ENCODE results near the gene B4GALNT1.

B4GALNT1 gene

GRCh38 chr12:57612711-57613426 is 20.1 kb downstream of the B4GALNT1 start:
- H3K9me3 ChIP-seq (ENCODE audit: control insufficient read depth, low read length): no peaks in the 10 kb centered on the region
- peaks cover 13% of the 10 kb centered on the region for H3K4me1 ChIP-seq (ENCODE audit: control insufficient read depth, insufficient read depth, low read length, poor library complexity, severe bottlenecking)
- 91 to 98% methylated on average over 5 to 6 of the region's 10 CpGs for WGBS, 2 experiments (ENCODE audit: insufficient coverage in 2 of 2)
- H3K36me3 ChIP-seq (ENCODE audit: control insufficient read depth, insufficient read depth, low read length): peaks cover 27% of the 10 kb centered on the region
- H3K27ac ChIP-seq (ENCODE audit: low read depth, low read length, severe bottlenecking): no peak overlapping the region
- no peak overlapping the region for H3K4me3 ChIP-seq (ENCODE audit: extremely low read depth, insufficient read depth, low read length, poor library complexity, severe bottlenecking)

GRCh38 chr12:57611827-57612710 is 20.9 kb downstream of the B4GALNT1 start:
- H3K27ac ChIP-seq (ENCODE audit: low read depth, low read length, severe bottlenecking): no peak overlapping the region
- peaks cover 26% of the 10 kb centered on the region for H3K36me3 ChIP-seq (ENCODE audit: control insufficient read depth, insufficient read depth, low read length)
- peaks cover 13% of the 10 kb centered on the region for H3K4me1 ChIP-seq (ENCODE audit: control insufficient read depth, insufficient read depth, low read length, poor library complexity, severe bottlenecking)
- 4 to 9% methylated on average over 6 to 17 of the region's 23 CpGs for WGBS, 2 experiments (ENCODE audit: insufficient coverage in 2 of 2)
- H3K4me3 ChIP-seq (ENCODE audit: extremely low read depth, insufficient read depth, low read length, poor library complexity, severe bottlenecking): peak overlapping the region; percentile 54
- H3K9me3 ChIP-seq (ENCODE audit: control insufficient read depth, low read length): no peaks in the 10 kb centered on the region

DNA sequence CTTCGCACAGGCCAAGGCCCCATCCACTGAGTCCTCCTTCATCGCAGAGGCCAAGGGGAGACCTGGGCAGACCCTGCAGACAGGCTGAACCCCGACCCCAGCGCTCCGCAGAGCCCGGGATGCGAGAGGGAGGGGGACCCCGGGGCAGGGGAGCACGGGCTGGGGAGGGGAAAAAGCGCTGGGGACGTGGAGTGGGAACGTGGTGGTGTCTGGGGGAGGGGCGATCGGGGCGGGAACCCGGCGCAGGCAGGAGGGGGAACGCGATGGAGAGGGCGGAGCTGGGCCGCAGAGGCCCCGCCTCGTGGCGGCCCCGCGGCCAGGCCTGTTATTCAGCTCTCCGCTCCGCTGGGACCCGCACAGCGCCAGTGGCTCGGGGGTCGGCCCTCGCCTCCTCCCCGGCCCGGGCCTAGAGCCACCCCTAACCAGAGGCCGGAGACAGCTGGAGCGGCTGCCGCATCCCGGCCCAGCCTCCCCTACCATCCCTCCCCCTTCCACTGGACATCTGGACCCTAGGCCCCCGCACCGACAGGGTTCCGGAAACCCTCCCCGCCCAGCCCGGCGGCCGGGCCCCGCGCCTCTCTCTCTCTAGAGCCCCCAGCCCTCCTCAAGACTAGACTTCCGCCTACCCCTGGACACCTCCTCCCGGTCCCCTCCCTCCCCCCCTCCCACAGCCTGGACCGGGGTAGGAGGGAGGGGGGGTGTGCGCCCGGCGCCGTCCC is 21.7 kb downstream of the B4GALNT1 start, which contains the start of gene ARHGEF25:
ARHGEF25 (plus strand) TSS at position 328 of the 719 bp plus-strand sequence. CDS start 460 bp downstream, outside the sequence.
- WGBS, 2 experiments (ENCODE audit: insufficient coverage in 2 of 2): 0 to 1% methylated on average over 33 to 35 of the region's 55 CpGs
- Histone ChIP-seq H3K9me3 (ENCODE audit: control insufficient read depth, low read length) (no peaks in the 10 kb centered on the region), H3K4me3 (ENCODE audit: extremely low read depth, insufficient read depth, low read length, poor library complexity, severe bottlenecking) (peak within 1 kb of the TSS; percentile 54), H3K27ac (ENCODE audit: low read depth, low read length, severe bottlenecking) (peak within 1 kb of the TSS; percentile 10), H3K36me3 (ENCODE audit: control insufficient read depth, insufficient read depth, low read length) (peaks cover 24% of the 10 kb centered on the region), H3K4me1 (ENCODE audit: control insufficient read depth, insufficient read depth, low read length, poor library complexity, severe bottlenecking) (peaks cover 13% of the 10 kb centered on the region)

DNA sequence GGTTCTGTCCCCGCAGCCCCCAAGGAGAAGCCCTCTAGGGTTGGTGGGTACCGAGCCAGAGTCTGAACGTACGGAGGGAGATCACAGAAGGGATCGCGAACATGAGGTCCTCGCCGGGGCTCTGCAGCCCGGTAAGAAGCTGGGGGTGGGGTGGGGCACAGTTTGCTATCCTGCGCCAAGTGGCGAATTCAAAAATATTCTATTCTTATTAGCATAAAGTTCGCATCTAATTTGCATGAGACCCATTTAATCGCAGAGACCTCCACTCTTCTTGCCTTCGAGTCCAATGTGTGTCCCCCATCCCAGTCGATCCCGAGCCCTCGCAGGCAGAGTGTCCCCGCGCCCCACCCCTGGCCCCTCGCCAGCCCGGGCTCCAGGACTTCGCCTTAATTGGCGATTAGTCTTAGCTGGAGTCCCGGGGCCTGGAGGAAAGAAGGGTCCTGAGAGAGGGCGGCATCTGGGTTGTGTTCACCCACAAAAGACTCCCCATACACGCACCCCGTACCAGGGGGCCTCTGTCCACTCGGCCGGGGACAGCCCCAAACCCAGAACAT is 22.4 kb downstream of the B4GALNT1 start:
- Histone ChIP-seq H3K9me3 (ENCODE audit: control insufficient read depth, low read length) (no peaks in the 10 kb centered on the region), H3K4me3 (ENCODE audit: extremely low read depth, insufficient read depth, low read length, poor library complexity, severe bottlenecking) (peak overlapping the region; percentile 54), H3K27ac (ENCODE audit: low read depth, low read length, severe bottlenecking) (peak overlapping the region; percentile 10), H3K4me1 (ENCODE audit: control insufficient read depth, insufficient read depth, low read length, poor library complexity, severe bottlenecking) (peaks cover 16% of the 10 kb centered on the region), H3K36me3 (ENCODE audit: control insufficient read depth, insufficient read depth, low read length) (peaks cover 18% of the 10 kb centered on the region)
- 3 to 4% methylated on average over 15 to 23 of the region's 29 CpGs for WGBS, 2 experiments (ENCODE audit: insufficient coverage in 2 of 2)

DNA sequence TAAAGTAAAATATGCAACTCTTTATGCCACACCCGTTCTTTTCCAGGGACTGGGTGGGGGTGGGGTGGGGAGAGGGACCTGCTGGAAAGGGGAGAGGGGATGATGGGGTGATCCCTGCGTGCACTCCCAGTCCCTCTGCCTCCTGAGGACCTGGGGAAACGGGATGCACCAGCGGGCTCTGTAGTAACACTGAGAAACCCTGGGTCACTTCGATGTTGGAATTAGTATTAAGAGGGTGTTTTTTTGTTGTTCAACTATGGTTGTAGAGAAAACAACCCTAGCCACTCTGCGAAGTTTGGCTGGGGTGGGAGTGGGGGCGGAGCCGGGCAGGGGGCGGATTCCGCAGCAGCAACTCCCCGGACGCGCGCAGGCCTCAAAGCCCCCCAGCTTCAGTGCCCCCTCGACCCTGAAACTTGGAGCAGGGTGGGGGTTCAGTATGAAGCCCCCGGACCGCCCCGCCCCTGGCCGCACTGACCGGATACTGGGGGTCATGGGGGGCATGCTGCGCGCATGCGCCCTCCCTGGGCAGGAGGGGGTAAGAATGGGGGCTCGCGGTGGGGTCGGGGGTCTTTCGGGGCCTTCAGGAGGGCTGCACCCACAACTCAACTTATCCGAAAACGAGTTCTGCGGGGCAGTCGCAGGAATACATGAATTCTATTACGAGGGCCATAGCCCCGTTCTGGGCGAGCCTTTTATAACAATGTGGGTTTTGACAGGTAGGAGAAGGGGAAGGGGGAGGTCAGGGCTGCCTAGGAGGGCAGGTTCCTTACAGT is 23.0 kb downstream of the B4GALNT1 start:
- H3K9me3 ChIP-seq (ENCODE audit: control insufficient read depth, low read length): no peaks in the 10 kb centered on the region
- WGBS, 2 experiments (ENCODE audit: insufficient coverage in 2 of 2): 14% methylated on average over 9 to 11 of the region's 34 CpGs
- H3K4me1 ChIP-seq (ENCODE audit: control insufficient read depth, insufficient read depth, low read length, poor library complexity, severe bottlenecking): peaks cover 22% of the 10 kb centered on the region
- H3K27ac ChIP-seq (ENCODE audit: low read depth, low read length, severe bottlenecking): no peak overlapping the region
- H3K4me3 ChIP-seq (ENCODE audit: extremely low read depth, insufficient read depth, low read length, poor library complexity, severe bottlenecking): peak overlapping the region; percentile 54
- H3K36me3 ChIP-seq (ENCODE audit: control insufficient read depth, insufficient read depth, low read length): peaks cover 14% of the 10 kb centered on the region

- Histone ChIP-seq H3K9me3 (ENCODE audit: control insufficient read depth, low read length) (no peaks in the 10 kb centered on the region), H3K4me1 (ENCODE audit: control insufficient read depth, insufficient read depth, low read length, poor library complexity, severe bottlenecking) (peaks cover 23% of the 10 kb centered on the region), H3K4me3 (ENCODE audit: extremely low read depth, insufficient read depth, low read length, poor library complexity, severe bottlenecking) (no peak overlapping the region), H3K27ac (ENCODE audit: low read depth, low read length, severe bottlenecking) (no peak overlapping the region), H3K36me3 (ENCODE audit: control insufficient read depth, insufficient read depth, low read length) (peaks cover 12% of the 10 kb centered on the region)
- 43 to 55% methylated on average over 7 to 12 of the region's 19 CpGs for WGBS, 2 experiments (ENCODE audit: insufficient coverage in 2 of 2)
Measured at GRCh38 chr12:57609101-57609780, 23.8 kb downstream of the B4GALNT1 start.

- peaks cover 28% of the 10 kb centered on the region for H3K4me1 ChIP-seq (ENCODE audit: control insufficient read depth, insufficient read depth, low read length, poor library complexity, severe bottlenecking)
- H3K4me3 ChIP-seq (ENCODE audit: extremely low read depth, insufficient read depth, low read length, poor library complexity, severe bottlenecking): no peak overlapping the region
- H3K9me3 ChIP-seq (ENCODE audit: control insufficient read depth, low read length): no peaks in the 10 kb centered on the region
- WGBS, 2 experiments (ENCODE audit: insufficient coverage in 2 of 2): 95 to 98% methylated on average over 4 to 12 of the region's 12 CpGs
- H3K36me3 ChIP-seq (ENCODE audit: control insufficient read depth, insufficient read depth, low read length): peaks cover 8% of the 10 kb centered on the region
- H3K27ac ChIP-seq (ENCODE audit: low read depth, low read length, severe bottlenecking): no peak overlapping the region
Measured at GRCh38 chr12:57607958-57608663, 24.9 kb downstream of the B4GALNT1 start.

DNA sequence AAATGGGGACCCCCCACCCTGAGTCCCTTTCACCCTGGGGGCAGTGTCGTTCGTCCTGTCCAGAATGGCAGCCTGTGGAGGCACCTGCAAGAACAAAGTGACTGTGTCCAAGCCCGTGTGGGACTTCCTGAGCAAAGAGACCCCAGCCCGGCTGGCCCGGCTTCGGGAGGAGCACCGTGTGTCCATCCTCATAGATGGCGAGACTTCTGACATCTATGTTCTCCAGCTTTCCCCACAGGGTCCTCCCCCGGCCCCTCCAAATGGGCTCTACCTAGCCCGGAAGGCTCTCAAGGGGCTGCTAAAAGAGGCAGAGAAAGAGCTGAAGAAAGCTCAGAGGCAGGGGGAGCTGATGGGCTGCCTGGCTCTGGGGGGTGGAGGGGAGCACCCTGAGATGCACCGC is 26.2 kb downstream of the B4GALNT1 start:
- Histone ChIP-seq H3K4me3 (ENCODE audit: extremely low read depth, insufficient read depth, low read length, poor library complexity, severe bottlenecking) (no peak overlapping the region), H3K9me3 (ENCODE audit: control insufficient read depth, low read length) (no peaks in the 10 kb centered on the region), H3K4me1 (ENCODE audit: control insufficient read depth, insufficient read depth, low read length, poor library complexity, severe bottlenecking) (peaks cover 28% of the 10 kb centered on the region), H3K27ac (ENCODE audit: low read depth, low read length, severe bottlenecking) (no peak overlapping the region), H3K36me3 (ENCODE audit: control insufficient read depth, insufficient read depth, low read length) (peaks cover 8% of the 10 kb centered on the region)
- 94 to 95% methylated on average over 7 to 10 of the region's 11 CpGs for WGBS, 2 experiments (ENCODE audit: insufficient coverage in 2 of 2)

DNA sequence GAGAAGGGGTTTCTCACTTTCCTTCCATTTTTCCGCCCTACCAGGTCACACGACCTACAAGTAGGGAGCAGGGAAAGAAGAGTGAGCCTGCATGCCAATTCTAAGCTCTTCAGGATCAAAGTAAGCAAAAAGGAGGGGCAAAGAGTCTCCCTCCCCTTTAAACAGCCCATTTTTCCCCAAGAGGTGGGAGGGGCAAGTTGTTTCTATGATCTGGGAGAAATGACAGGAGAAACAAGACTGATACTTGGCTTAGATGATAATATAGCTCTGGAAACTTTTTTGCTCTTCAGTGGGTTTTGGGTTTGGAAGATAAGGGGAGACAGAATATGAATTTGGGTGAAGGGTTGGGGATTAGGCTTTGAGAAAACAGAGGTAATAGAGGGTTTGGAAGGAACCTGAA is 26.6 kb downstream of the B4GALNT1 start:
- Histone ChIP-seq H3K9me3 (ENCODE audit: control insufficient read depth, low read length) (no peaks in the 10 kb centered on the region), H3K36me3 (ENCODE audit: control insufficient read depth, insufficient read depth, low read length) (peaks cover 8% of the 10 kb centered on the region), H3K27ac (ENCODE audit: low read depth, low read length, severe bottlenecking) (no peak overlapping the region), H3K4me3 (ENCODE audit: extremely low read depth, insufficient read depth, low read length, poor library complexity, severe bottlenecking) (no peak overlapping the region), H3K4me1 (ENCODE audit: control insufficient read depth, insufficient read depth, low read length, poor library complexity, severe bottlenecking) (peaks cover 28% of the 10 kb centered on the region)
- no CpG with 5 or more reads among the region's 2 CpGs for WGBS, 2 experiments (ENCODE audit: insufficient coverage in 2 of 2)
